HG02852 (cell line): Measurements from ENCODE around the gene MTSS2.
"Not testable (repeated sequence)": the region's sequence is repeated elsewhere in the genome, so short reads cannot be mapped to it uniquely, and the experiment has no call there.

ENCODE experiments used
- ATAC-seq: cut with Tn5 transposase; IDR thresholded peaks from one replicate; pipeline ENCODE4 v1.9.1; 2021; ENCODE audit warnings: mild to moderate bottlenecking, moderate library complexity; ENCODE audit not compliant: unreplicated experiment

MTSS2 gene

GRCh38 chr16:70656712-70657263 lies 29.1 kb downstream of the MTSS2 start:
- ATAC-seq = no peak

- ATAC-seq = no peak
Observed at GRCh38 chr16:70656065-70656711, 29.7 kb downstream of the MTSS2 start.

GRCh38 chr16:70653809-70654771 lies 31.8 kb downstream of the MTSS2 start:
- peak; percentile 52 for ATAC-seq

- ATAC-seq = no peak
Observed at GRCh38 chr16:70653406-70653805, 32.4 kb downstream of the MTSS2 start.

DNA sequence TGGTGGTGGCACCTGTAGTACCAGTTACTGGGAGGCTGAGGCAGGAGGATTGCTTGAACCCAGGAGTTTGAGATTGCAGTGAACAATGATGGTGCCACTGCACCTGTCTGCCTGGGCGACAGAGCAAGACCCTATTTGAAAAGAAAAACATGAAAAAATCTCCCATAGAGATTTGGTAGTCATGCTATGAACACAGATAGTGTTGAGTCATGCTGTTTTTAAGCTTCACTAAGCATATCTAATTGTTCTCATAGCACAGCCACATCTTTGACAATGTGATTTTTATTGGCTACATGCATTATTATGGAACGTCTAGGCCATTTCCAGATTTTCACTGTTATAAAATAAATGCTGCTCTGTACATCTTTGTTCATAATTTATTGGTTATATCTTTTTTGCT lies 33.5 kb downstream of the MTSS2 start:
- no peak for ATAC-seq

DNA sequence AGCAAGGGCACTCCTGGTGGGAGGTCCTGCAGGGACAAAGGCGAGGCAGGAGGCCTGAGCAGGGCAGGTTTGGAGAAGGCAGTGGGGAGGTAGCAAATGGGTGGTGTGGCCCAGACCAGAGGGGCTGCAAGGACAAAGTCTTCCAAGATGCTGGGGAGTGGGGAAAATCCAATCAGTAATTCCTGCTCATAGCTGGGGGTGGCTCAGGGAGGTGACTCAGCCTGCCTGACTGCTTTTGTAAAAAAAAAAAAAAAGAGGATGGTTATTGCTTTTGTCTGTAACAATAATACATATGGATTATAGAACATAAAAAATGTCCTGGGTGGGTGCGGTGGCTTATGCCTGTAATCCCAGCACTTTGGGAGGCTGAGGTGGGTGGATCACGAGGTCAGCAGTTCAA lies 34.3 kb downstream of the MTSS2 start:
- no peak for ATAC-seq

DNA sequence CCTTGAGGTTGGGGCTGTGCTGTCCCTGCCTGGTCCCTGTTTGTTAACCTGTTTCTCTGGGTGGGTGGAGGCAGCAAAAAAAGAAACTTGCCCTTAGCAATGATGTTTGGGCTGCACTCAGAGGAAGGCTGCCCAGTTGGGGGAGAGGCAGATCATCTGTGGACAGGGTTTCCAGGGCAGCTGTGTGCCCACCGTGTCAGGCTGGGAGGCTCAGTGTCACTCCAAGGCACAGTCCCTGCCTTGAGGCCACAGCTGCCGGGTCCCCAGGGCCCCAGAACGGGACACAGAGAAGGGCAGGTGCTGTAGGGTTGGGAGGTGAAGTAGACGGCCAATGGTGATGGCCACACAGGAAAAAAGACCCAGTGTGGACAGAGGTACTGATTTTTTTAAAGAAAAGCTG lies 35.6 kb downstream of the MTSS2 start:
- no peak for ATAC-seq

GRCh38 chr16:70649300-70649699 lies 36.6 kb downstream of the MTSS2 start:
- ATAC-seq = no peak

GRCh38 chr16:70648606-70649005 lies 37.2 kb downstream of the MTSS2 start:
- ATAC-seq = no peak

GRCh38 chr16:70647441-70648359 lies 38.2 kb downstream of the MTSS2 start:
- ATAC-seq = no peak

DNA sequence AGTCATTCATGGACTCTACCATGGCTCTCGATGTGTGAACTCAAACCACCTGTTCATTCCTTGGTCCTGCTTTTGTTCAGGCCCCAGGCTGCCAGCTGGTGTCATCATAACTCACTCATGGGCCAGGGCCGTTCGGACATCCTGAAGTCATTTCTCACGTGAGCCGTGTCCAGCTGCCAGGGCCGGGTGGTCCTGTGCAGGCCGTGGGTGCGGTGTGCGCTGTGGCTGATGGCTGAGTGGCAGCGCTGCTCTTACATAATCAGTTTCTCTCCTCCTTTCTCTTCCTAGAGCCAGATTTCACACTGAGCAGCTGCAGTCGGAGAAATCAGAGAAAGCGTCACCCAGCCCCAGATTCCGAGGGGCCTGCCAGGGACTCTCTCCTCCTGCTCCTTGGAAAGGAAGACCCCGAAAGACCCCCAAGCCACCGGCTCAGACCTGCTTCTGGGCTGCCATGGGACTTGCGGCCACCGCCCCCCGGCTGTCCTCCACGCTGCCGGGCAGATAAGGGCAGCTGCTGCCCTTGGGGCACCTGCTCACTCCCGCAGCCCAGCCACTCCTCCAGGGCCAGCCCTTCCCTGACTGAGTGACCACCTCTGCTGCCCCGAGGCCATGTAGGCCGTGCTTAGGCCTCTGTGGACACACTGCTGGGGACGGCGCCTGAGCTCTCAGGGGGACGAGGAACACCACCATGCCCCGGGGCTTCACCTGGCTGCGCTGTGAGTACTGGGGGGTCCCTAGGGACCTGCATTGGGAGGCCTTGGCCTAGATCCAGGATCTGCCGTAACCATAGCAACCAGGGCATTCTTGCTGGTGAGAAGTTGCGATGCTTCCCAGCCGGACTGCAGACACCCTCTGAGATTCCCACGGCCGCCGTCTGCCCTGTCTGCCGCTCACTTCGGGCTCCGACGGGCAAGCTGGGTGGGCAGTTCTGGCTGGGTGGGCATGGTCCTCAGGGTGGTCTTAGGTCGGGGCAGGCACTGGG lies 39.3 kb downstream of the MTSS2 start, which contains the start of gene IL34:
Gene IL34 (plus strand): TSS at position 300 of the 982 bp plus-strand sequence. CDS start 389 bp downstream, at position 689.
- ATAC-seq = no peak

GRCh38 chr16:70644763-70645597 lies 40.9 kb downstream of the MTSS2 start:
- no peak for ATAC-seq

DNA sequence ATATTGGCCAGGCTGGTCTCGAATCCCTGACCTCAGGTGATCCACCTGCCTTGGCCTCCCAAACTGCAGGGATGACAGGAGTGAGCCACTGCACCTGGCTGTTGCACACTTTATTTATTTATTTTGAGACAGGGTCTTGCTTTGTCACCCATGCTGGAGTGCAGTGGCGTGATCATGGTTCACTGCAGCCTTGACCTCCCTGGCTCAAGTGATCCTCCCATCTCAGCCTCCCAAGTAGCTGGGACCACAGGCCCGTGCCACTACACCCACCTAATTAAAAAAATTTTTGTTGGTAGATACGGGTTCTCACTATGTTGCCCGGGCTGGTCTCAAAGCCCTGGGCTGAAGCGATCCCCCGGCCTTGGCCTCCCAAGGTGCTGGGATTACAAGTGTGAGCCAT lies 42.6 kb downstream of the MTSS2 start:
- ATAC-seq = not testable (repeated sequence)

- ATAC-seq = no peak
Observed at GRCh38 chr16:70642633-70643032, 43.2 kb downstream of the MTSS2 start.

GRCh38 chr16:70638814-70639792 lies 46.8 kb downstream of the MTSS2 start:
- no peak for ATAC-seq
